H1 (cell line): ENCODE data around the gene ITGA11. TPM values are rescaled to one million over a fixed set of nuclear protein-coding genes. Genes with fewer than 3 reads are reported as not detected.

Experiments used
- CTCF ChIA-PET: fragments of 300-600 bp; sonication (Branson Sonifier 250); formaldehyde crosslinking; loops from one replicate; lab custom pipeline; 2021; ENCODE audit not compliant: partially characterized antibody; lab: Charles Lee
- POLR2A ChIA-PET: fragments of 300-600 bp; sonication (Branson Sonifier 250); formaldehyde crosslinking; loops from one replicate; lab custom pipeline; 2021; ENCODE audit warnings: inconsistent platforms; ENCODE audit not compliant: partially characterized antibody; lab: Charles Lee
- DNase-seq, 2 experiments: peaks; one replicate each; pipeline versions ENCODE4 v3.0.0 to v3.0.0-alpha.2; 2010 to 2022; ENCODE audit warnings: low spot score in 2 of 2, low read depth in 1 of 2, mixed read lengths in 1 of 2
- FAIRE-seq: peaks from 2 replicates; lab custom pipeline; 2011; peaks lifted over from hg19 to GRCh38; lab: Jason Lieb, UNC
- H2AFZ ChIP-seq: 2 replicates; pipeline ENCODE4 v1.8.1; 2012; ENCODE audit warnings: low read length, inconsistent platforms
- H2AK5ac ChIP-seq: 2 replicates; pipeline ENCODE4 v1.6.1; 2013; ENCODE audit warnings: low read depth, low read length
- H2BK120ac ChIP-seq: replicated peaks from 2 replicates; pipeline ENCODE3; 2013; ENCODE audit warnings: low read depth, low read length, inconsistent platforms
- H2BK12ac ChIP-seq: 2 replicates; pipeline ENCODE4 v1.6.1; 2013; ENCODE audit warnings: low read depth, low read length
- H2BK15ac ChIP-seq: 2 replicates; pipeline ENCODE4 v1.6.1; 2013; ENCODE audit warnings: low read length
- H2BK20ac ChIP-seq: 2 replicates; pipeline ENCODE4 v1.6.1; 2013; ENCODE audit warnings: low read length
- H2BK5ac ChIP-seq: 2 replicates; pipeline ENCODE4 v1.6.1; 2013; ENCODE audit warnings: low read depth, low read length
- H3K14ac ChIP-seq: 2 replicates; pipeline ENCODE4 v1.6.1; 2013; ENCODE audit warnings: inconsistent platforms; ENCODE audit not compliant: insufficient read length
- H3K18ac ChIP-seq: 2 replicates; pipeline ENCODE4 v1.6.1; 2013; ENCODE audit warnings: low read length; ENCODE audit errors: extremely low read depth
- H3K23ac ChIP-seq: 2 replicates; pipeline ENCODE4 v1.6.1; 2013; ENCODE audit warnings: inconsistent platforms; ENCODE audit not compliant: insufficient read length
- H3K23me2 ChIP-seq: 2 replicates; pipeline ENCODE4 v1.6.1; 2013; ENCODE audit warnings: low read depth, low read length
- H3K27ac ChIP-seq: 2 replicates; pipeline ENCODE4 v1.6.1; 2011; ENCODE audit warnings: low read depth, low read length, inconsistent platforms
- H3K27me3 ChIP-seq, 4 experiments: replicated peaks in 1 of 4; 1 replicate in 1 of 4; 2 replicates in 3 of 4; pipeline versions ENCODE4 v1.6.1 to v1.8.1; 2011 to 2013; ENCODE audit warnings: low read length in 3 of 4, mild to moderate bottlenecking in 3 of 4, inconsistent platforms in 2 of 4, mixed read lengths in 2 of 4, moderate library complexity in 1 of 4; ENCODE audit not compliant: control insufficient read depth in 3 of 4, insufficient read depth in 3 of 4; ENCODE audit errors: extremely low read depth in 1 of 4
- H3K36me3 ChIP-seq, 4 experiments: 2 replicates each; pipeline versions ENCODE4 v1.6.1 to v1.8.1; 2011 to 2013; ENCODE audit warnings: mild to moderate bottlenecking in 4 of 4, low read length in 3 of 4, moderate library complexity in 2 of 4, control low read depth in 1 of 4, inconsistent platforms in 1 of 4; ENCODE audit not compliant: insufficient read depth in 4 of 4, control insufficient read depth in 2 of 4
- H3K4ac ChIP-seq: replicated peaks from 2 replicates; pipeline ENCODE3; 2013; ENCODE audit warnings: low read length, low read depth, mixed read lengths, inconsistent platforms; ENCODE audit not compliant: insufficient read length
- H3K4me1 ChIP-seq, 4 experiments: replicated peaks in 1 of 4; 1 replicate in 1 of 4; 2 replicates in 3 of 4; pipeline versions ENCODE4 v1.6.1 to v1.8.1; 2011 to 2013; ENCODE audit warnings: low read length in 3 of 4, inconsistent platforms in 2 of 4, mixed read lengths in 1 of 4; ENCODE audit not compliant: insufficient read depth in 4 of 4, control insufficient read depth in 3 of 4
- H3K4me2 ChIP-seq, 2 experiments: 2 replicates each; pipeline versions ENCODE4 v1.6.1 to v1.8.1; 2011 to 2013; ENCODE audit warnings: low read depth in 2 of 2, low read length in 2 of 2, control low read depth in 1 of 2, inconsistent platforms in 1 of 2, mild to moderate bottlenecking in 1 of 2; ENCODE audit not compliant: insufficient read depth in 1 of 2
- H3K4me3 ChIP-seq, 4 experiments: fragments of 200-600, 300-600 bp in 1 of 4; sonication (generic), shearing (Covaris generic), sonication (Bioruptor Twin) in 1 of 4; 2 replicates each; pipeline versions ENCODE4 v1.5.1 to v1.8.1; 2011 to 2016; ENCODE audit warnings: low read length in 4 of 4, low read depth in 3 of 4, control low read depth in 2 of 4, inconsistent platforms in 2 of 4, mild to moderate bottlenecking in 2 of 4, mixed read lengths in 1 of 4, moderate library complexity in 1 of 4; ENCODE audit not compliant: insufficient read depth in 2 of 4; ENCODE audit errors: extremely low read depth in 1 of 4
- H3K56ac ChIP-seq: replicated peaks from 2 replicates; pipeline ENCODE3; 2013; ENCODE audit warnings: low read depth, mild to moderate bottlenecking, mixed read lengths, low read length, inconsistent platforms; ENCODE audit not compliant: insufficient read length
- H3K79me1 ChIP-seq: 2 replicates; pipeline ENCODE4 v1.6.1; 2013; ENCODE audit warnings: low read depth, low read length, control low read depth
- H3K79me2 ChIP-seq, 2 experiments: 2 replicates each; pipeline versions ENCODE4 v1.6.1 to v1.8.1; 2012 to 2013; ENCODE audit warnings: low read length in 2 of 2, mild to moderate bottlenecking in 2 of 2, inconsistent platforms in 1 of 2; ENCODE audit not compliant: insufficient read depth in 2 of 2, control insufficient read depth in 1 of 2
- H3K9ac ChIP-seq, 4 experiments: replicated peaks in 1 of 4; 1 replicate in 1 of 4; 2 replicates in 3 of 4; pipeline versions ENCODE4 v1.6.1 to v1.8.1; 2011 to 2013; ENCODE audit warnings: low read depth in 3 of 4, low read length in 3 of 4, control low read depth in 2 of 4, mild to moderate bottlenecking in 2 of 4, moderate library complexity in 2 of 4, inconsistent platforms in 1 of 4; ENCODE audit errors: extremely low read depth in 1 of 4
- H3K9me3 ChIP-seq, 2 experiments: 2 replicates each; pipeline versions ENCODE4 v1.6.1 to v1.8.1; 2012 to 2013; ENCODE audit warnings: mild to moderate bottlenecking in 2 of 2, moderate library complexity in 2 of 2, control low read depth in 1 of 2, inconsistent platforms in 1 of 2, low read depth in 1 of 2, low read length in 1 of 2, mixed read lengths in 1 of 2; ENCODE audit not compliant: insufficient read depth in 2 of 2
- H4K20me1 ChIP-seq, 2 experiments: replicated peaks in 1 of 2; 2 replicates each; pipeline versions ENCODE3 to v1.8.1; 2011 to 2013; ENCODE audit warnings: inconsistent platforms in 2 of 2, low read length in 2 of 2, mild to moderate bottlenecking in 1 of 2; ENCODE audit not compliant: insufficient read depth in 2 of 2, control insufficient read depth in 1 of 2
- H4K5ac ChIP-seq: 2 replicates; pipeline ENCODE4 v1.6.1; 2013; ENCODE audit warnings: low read length, low read depth, mixed read lengths, inconsistent platforms; ENCODE audit not compliant: insufficient read length
- H4K8ac ChIP-seq: 2 replicates; pipeline ENCODE4 v1.8.0; 2013; ENCODE audit warnings: mild to moderate bottlenecking, moderate library complexity, low read length, inconsistent platforms; ENCODE audit not compliant: insufficient read depth; ENCODE audit errors: extremely low read depth
- H4K91ac ChIP-seq: replicated peaks from 2 replicates; pipeline ENCODE3; 2013; ENCODE audit warnings: low read length, mixed read lengths, inconsistent platforms; ENCODE audit not compliant: insufficient read length
- E2F6 ChIP-seq: IDR thresholded peaks from 2 replicates; pipeline ENCODE4 v1.6.1; 2012; ENCODE audit warnings: inconsistent platforms
- SP1 ChIP-seq: IDR thresholded peaks from 2 replicates; pipeline ENCODE4 v1.6.1; 2011; ENCODE audit warnings: low read depth, low read length
- WGBS, 2 experiments: shearing (Covaris generic) in 1 of 2; methylation state at CpG; one replicate each; pipeline versions ENCODE4 v1.1.6 to v1.1.7; 2013 to 2015; ENCODE audit warnings: low lambda C conversion rate in 2 of 2, mixed read lengths in 2 of 2, inconsistent platforms in 1 of 2, low coverage in 1 of 2, missing lambda C conversion rate in 1 of 2; ENCODE audit not compliant: insufficient replicate concordance in 2 of 2, insufficient coverage in 1 of 2, insufficient read length in 1 of 2; ENCODE audit errors: extremely low coverage in 1 of 2, missing lambda C conversion rate in 1 of 2; 5-methylcytosine and 5-hydroxymethylcytosine counted together
- polyA plus RNA-seq, 7 experiments: library from polyadenylated mRNA; depleted of rRNA in 3 of 7; stranded (reverse) in 5 of 7; unstranded in 2 of 7; fragments of >200 nt in 5 of 7; fragments of 200-250 nt in 2 of 7; gene quantifications; 1 replicate in 5 of 7; 2 replicates in 1 of 7; 4 replicates in 1 of 7; pipeline versions ENCODE4 v1.2.1 to v1.2.3, GENCODE V29; 2011 to 2013; ENCODE audit warnings: missing spikeins in 2 of 7, mixed read lengths in 2 of 7
- total RNA-seq: library from RNA; stranded (reverse); fragmentation: NEBNext Ultra II Directional; extraction: Animal tissue kit (Norgen Biotek cat#: 25700); gene quantifications from 2 replicates; pipeline ENCODE4 v1.2.1, GENCODE V29; 2021
- TF ChIP-seq, protein P1 (sequence below): IDR thresholded peaks from 2 replicates; pipeline ENCODE4 v1.6.1; 2012; ENCODE audit warnings: inconsistent platforms

Gene ITGA11
- total and polyA plus RNA-seq, 2 of the 8 experiments (the other 6 are each of a cell fraction or from before 2014, with no cell fraction given), result 0.05 to 0.06 TPM

DNA sequence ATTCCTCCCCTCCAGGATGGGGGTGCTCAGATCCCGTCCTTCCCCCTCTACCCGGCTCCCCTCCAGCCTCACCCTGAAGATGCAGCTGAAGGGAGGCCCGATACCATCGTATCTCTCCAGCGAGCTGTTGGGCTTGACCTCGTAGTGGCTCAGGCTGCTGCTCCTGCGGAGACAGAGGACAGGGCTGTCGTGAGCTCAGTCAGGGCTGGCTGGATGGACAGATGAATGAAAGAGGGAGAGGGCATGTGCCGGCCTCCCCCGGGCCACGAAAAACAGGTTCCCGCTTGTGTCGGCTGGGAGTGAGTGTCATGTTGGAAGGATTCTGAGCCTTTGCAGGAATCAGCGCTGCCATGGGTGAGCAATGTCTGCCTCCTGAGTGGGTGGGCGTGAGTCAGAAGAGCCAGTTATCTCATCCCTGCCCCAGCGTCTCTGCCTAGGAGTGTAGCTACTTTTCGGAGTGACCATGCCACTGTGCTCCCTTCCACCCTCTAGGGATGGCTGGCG is 119.2 kb downstream of the ITGA11 start:
- no peaks in the 10 kb centered on the region for H3K36me3 ChIP-seq
- no peak overlapping the region for H3K56ac ChIP-seq
- H3K27me3 ChIP-seq, result no peaks in the 10 kb centered on the region
- H2AK5ac ChIP-seq, result no peak overlapping the region
- CTCF ChIA-PET, result interaction anchor here (0.6 to 4.3 kb wide), 14 partner anchors 8 to 237 kb away, joined by 3 to 13 read pairs (median 4); no protein-coding TSS in a partner anchor
- TF ChIP-seq SP1, result no peak
- peak; percentile 36; the same call in 1 of the 2 replicates for TF ChIP-seq E2F6
- TF ChIP-seq, protein P1, sequence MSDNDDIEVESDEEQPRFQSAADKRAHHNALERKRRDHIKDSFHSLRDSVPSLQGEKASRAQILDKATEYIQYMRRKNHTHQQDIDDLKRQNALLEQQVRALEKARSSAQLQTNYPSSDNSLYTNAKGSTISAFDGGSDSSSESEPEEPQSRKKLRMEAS, result 0 out of 2 replicates have a peak, but pooled peaks have one; percentile 29
- H3K79me1 ChIP-seq, result no peaks in the 10 kb centered on the region
- H3K14ac ChIP-seq, result no peak overlapping the region
- no peaks in the 10 kb centered on the region for H3K9me3 ChIP-seq
- H2BK12ac ChIP-seq, result peak overlapping the region; percentile 87
- H3K23ac ChIP-seq, result no peak overlapping the region
- no peaks in the 10 kb centered on the region for H3K79me2 ChIP-seq
- 0 out of 2 replicates have a peak, but pooled peaks cover 2% of the 10 kb centered on the region for H3K23me2 ChIP-seq
- 86% methylated on average over 17 of the region's 18 CpGs; no CpG with 5 or more reads in 1 of the 2 experiments for WGBS, 2 experiments
- H2BK5ac ChIP-seq, result no peak overlapping the region; the same call in 1 of the 2 replicates
- no peak overlapping the region; the same call in 1 of the 2 replicates for H4K8ac ChIP-seq
- peak overlapping the region; percentile 18; the same call in 1 of the 2 replicates for H2AFZ ChIP-seq
- DNase-seq (peak in 1 of 2 experiments; percentile 44), FAIRE-seq (no peak)
- 0 out of 2 replicates have a peak overlapping the region, but pooled peaks have one; percentile 92 for H2BK15ac ChIP-seq
- H4K5ac ChIP-seq, result no peak overlapping the region
- H3K9ac ChIP-seq, result no peak overlapping the region
- no peak overlapping the region for H3K4me2 ChIP-seq
- H3K18ac ChIP-seq, result 0 out of 2 replicates have a peak overlapping the region, but pooled peaks have one; percentile 27
- 0 out of 2 replicates have a peak overlapping the region, but pooled peaks have one; percentile 15 for H2BK20ac ChIP-seq
- H3K4me3 ChIP-seq, result no peak overlapping the region
- H3K27ac ChIP-seq, result no peak overlapping the region
- POLR2A ChIA-PET, result interaction anchor here (0.7 to 2.6 kb wide), 2 partner anchors 32 to 82 kb away, joined by 3 to 7 read pairs; no protein-coding TSS in a partner anchor
- no peak overlapping the region for H2BK120ac ChIP-seq
- no peak overlapping the region for H3K4ac ChIP-seq
- peak overlapping the region; percentile 17 for H4K91ac ChIP-seq
- H4K20me1 ChIP-seq, result no peaks in the 10 kb centered on the region
- peaks cover 0 to 25% (median 16%) of the 10 kb centered on the region in 4 experiments; a peak in 6 of 7 replicates for H3K4me1 ChIP-seq
